HG03066 (cell line): ENCODE measurements around the gene ATP5F1A.
"Not testable (repeated sequence)": the region's sequence is repeated elsewhere in the genome, so short reads cannot be mapped to it uniquely, and the experiment has no call there.

Experiments used
- ATAC-seq: cut with Tn5 transposase; IDR thresholded peaks from one replicate; pipeline ENCODE4 v1.9.1; 2021; ENCODE audit warnings: low read depth; ENCODE audit not compliant: unreplicated experiment

ATP5F1A gene

GRCh38 chr18:46048641-46049040, 49.5 kb downstream of the ATP5F1A start:
- no peak for ATAC-seq

GRCh38 chr18:46047369-46047768, 50.7 kb downstream of the ATP5F1A start:
- not testable (repeated sequence) for ATAC-seq

- ATAC-seq = no peak
Measured at GRCh38 chr18:46046688-46047087, 51.4 kb downstream of the ATP5F1A start.

- ATAC-seq = no peak
Measured at GRCh38 chr18:46046126-46046525, 52.0 kb downstream of the ATP5F1A start.

GRCh38 chr18:46042571-46043123, 55.4 kb downstream of the ATP5F1A start:
- ATAC-seq = no peak

GRCh38 chr18:46040747-46041104, 57.4 kb downstream of the ATP5F1A start:
- ATAC-seq = no peak

- no peak for ATAC-seq
Measured at GRCh38 chr18:46040033-46040746, 57.9 kb downstream of the ATP5F1A start.

- no peak for ATAC-seq
Measured at GRCh38 chr18:46037512-46038305, 60.4 kb downstream of the ATP5F1A start.

- no peak for ATAC-seq
Measured at GRCh38 chr18:46035696-46036680, 62.1 kb downstream of the ATP5F1A start.

- no peak for ATAC-seq
Measured at GRCh38 chr18:46034230-46034629, 63.9 kb downstream of the ATP5F1A start.

- no peak for ATAC-seq
Measured at GRCh38 chr18:46031741-46032140, 66.4 kb downstream of the ATP5F1A start.
